Stimulated activated CD4-positive, alpha-beta T cell treated with anti-CD3 and anti-CD28 coated beads, Interleukin-2, amount 100 ng/mL, for 4 hours (primary cell): ENCODE measurements around the gene NFYC.
"Not testable (repeated sequence)": the region's sequence is repeated elsewhere in the genome, so short reads cannot be mapped to it uniquely, and the experiment has no call there.

Experiments used
- DNase-seq: peaks from one replicate; pipeline ENCODE4 v3.0.0-alpha.2; 2020; ENCODE audit warnings: low read depth

The NFYC gene

DNA sequence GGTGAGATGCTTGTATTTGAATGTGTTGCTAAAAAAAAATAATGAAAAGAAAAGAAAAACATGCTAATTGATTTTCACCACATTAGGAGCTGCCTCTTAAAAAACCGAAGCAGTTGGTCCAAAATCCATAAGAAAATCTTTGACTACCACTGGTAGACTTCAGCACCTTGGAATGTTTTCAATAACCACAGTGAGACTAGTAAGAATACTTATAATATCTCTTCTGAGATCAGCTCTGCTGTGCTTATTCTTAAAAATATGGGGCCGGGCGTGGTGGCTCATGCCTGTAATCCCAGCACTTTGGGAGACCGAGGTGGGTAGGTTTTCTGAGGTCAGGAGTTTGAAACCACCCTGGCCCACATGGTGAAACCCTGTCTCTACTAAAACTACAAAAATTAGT lies 15.1 kb downstream of the NFYC start:
- no peak for DNase-seq

DNA sequence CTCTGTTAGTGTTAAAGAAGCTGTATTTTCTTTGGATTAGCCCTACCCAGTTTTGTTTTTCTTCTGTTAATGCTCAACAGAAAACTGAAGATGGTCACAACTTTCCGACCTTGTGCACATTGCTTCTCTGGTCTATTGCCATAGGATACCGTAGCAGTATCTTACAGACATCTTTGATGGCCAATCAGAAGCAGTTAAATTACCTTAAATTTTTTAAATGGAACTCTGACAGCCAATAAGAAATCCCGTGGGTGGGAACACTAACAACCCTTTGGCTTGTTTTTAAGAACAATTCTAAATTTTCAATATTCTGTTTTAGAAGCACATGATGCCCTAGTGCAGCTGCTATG lies 17.2 kb downstream of the NFYC start:
- no peak for DNase-seq

DNA sequence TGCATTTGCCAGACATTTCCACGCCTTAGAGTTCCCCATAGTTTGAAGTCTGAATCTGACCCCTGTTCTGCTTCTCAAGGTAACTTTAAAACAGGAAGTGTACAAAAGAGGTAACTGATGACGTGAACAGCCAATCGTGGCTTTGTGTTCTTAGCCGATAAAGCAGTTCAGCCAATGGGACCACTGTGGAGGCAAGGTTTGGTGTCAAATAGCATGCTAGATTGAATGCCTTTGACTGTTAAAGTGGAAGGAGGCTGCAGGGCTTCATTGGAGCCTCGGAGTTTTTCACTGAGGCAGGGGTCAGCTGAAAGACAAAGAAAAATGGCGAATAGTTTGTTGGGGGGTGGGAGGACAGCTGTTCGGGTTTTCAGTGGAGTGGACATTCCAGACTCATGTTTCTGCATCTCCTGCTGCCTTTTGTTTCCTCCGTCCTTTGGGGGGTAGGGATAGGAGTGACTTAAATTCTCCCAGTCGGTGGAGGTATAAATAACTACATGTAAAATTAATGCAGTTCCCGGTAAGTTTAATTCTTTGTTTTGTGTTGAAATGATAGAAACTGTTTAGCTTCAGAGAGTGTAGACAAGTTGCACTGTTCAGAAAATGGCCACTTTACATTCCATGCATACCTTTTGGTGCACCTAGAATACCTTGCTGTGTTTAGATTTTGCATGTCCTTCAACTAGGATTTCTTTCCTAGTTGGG lies 17.7 kb downstream of the NFYC start:
- DNase-seq = peak; percentile 56

DNA sequence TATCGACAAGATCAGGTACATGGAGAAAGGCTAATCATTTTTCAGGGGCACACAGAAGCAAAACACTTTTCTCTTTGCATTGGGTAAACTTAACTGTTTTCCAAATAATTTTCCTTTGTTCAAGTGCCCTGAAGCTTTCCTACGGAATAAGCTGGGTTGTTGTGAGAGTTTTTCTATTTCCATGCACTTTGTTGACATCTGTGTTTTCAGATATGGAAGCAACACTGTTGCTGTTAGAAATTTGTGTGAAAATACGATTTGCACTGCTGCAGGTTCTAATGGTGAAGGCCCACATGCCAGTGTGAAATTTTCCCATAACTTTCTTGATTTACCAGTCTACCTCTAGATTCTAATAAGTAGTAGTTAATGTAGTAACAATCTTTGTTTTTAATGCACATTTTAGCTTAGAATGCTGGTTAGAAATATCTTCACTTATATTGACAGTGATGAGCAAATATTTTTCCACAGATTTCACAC lies 18.3 kb downstream of the NFYC start:
- DNase-seq = no peak

DNA sequence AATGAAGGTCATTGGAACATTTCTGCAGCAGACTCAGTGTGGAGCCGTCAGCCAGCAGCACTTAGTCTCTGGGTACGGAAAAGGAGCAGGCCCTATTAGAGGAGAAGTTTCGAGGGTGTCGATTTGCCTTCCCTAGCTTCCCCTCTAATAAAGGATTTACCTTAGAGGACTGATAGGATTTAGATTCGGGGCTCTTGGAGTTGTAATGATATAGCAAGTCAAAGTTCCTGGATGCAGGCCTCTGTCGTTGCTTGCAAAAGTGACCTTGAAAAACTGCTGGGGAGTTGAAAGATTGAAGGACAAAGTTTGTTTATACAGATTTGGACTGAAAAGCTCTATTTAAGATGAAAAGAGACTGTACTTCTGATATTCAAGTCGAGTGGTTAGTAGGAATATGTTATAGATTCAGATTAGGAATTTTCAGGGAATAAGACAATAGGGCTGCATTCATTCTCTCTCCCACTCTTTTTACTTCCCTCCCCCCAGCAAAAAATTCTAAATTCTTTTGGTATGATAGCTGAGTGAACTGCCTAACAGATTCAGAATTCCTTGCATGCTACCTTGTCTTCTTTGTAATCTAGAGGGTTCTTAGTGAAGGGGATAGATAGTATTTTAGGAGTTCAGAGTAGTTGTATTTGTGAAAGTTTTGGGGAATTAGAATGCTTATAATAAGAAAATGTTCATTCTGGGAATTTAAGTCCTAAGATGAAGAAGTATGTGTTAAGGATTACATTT lies 19.2 kb downstream of the NFYC start:
- DNase-seq = no peak

DNA sequence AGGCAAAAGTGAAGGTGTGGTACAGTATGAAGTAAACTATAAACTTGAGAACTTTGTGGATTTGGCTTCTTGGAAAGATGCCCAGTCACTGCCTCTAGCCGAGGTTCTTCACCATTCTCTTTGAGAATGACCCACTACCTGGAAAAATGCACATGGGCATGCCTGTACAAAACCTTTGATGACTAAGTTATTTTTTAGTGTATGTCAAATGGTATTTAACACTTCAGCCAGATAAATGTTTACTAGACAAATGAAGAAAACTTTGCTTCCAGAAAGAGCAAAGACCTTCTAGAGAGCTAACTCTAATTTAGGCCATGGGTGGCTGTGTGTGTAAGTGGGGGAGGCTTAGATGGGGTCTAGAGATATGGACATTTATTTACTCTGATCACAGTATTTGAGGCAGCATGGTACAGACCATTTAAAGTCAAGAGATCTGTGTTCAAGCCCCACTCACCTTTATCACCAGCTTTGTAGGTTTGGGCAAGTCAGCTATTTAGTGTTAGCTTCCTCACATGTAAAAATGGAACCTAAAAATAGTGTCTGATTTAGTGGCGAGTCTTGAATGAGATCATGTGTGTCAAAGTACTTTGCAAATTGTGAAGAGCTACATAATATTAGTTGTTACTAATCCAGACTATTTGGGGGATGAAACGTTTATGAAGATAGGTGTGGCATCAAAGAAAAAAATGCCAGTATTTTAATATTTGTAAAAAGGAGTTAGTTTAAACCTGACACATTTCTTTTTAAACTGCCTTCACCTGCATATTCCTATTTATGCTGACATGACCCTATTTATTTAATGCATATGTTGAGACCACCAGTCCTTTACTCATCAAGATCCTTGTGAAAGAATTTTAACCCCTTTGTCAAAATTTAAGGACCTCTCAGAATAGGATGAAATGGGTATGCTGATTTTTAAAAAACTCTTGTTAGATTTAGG lies 20.2 kb downstream of the NFYC start:
- DNase-seq = no peak

DNA sequence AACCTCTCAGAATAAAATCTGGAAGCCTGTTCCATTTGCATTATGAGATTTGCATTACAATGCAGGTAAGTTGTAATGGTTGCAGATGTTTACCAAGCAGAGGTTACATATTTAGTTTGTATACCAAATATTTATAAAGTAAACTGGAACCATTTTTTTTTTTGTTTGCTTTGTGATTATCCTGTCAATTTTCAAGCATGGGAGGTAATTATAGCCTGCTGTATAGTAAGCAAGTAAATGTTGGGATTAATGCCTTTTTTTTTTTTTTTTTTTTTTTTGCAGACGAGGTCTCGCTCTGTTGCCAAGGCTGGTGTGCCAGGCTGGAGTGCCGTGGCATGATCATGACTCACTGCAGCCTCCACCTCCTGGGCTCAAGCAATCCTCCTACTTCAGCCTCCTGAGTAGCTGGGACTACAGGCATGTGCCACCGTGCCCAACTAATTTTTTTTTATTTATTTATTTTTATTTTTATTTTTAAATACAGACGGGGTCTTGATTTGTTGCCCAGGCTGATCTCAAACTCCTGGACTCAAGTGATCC lies 21.0 kb downstream of the NFYC start:
- no peak for DNase-seq

DNA sequence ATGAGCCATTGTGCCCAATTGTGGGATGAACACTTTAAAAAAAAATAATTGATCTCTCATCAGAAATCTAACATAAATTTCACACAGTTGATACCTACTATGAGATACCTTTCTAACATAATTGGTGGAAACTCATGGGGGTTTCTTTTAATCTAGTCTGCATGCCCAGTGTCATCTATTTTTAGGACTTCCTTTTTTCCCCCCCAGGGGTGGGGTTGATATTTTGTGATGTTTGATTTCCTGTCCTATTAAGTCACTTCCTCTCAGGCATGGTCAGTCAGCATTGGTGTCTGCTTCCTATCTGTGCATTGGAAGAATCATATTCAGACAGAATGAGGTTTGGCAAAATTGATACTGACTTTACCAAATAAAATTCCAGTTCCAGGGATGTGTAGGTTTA lies 21.5 kb downstream of the NFYC start:
- no peak for DNase-seq

DNA sequence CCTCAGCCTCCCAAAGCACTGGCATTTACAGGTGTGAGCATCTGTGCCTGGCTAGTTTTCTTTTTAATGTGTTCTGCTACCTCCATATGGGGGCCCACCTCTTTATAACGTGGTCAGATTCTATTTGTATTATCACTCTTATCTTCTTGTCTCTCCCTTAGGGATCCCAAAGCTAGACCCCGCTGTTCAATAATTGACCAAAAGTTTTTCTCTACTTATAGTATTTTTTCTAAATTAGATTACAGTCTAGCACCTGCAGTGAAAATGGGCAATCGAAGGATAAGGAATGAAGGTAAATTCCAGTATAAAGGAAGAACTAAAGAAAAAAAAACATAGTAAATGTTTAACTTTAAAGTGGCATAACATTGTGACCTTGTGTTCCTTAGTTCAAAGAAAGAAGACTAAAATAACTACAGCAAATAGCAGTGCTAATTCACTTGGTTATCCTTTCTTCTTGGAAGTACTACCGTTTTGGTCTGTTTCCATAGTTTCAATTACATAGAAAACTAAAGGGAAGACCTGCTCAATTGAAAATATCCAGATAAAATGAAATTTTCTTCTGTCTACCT lies 24.1 kb downstream of the NFYC start:
- no peak for DNase-seq

DNA sequence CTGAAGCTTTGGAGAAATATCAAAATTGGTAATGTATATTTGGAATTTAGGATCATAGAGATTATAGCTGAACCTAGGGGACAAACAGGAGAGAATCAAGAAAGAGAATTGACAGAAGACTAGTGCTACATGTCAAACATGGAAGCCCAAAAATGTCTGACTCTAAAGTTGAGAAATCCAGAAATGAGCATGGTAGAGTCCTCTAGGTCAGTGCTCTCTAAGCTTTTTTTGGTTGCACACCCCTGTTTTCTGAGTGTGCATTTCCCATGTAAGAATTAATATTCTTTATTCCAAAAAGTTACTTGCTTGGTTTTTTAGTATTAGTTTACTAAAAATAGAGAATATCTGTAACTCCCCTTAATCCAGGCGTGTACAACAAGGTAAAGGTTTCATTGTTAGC lies 25.6 kb downstream of the NFYC start:
- no peak for DNase-seq

DNA sequence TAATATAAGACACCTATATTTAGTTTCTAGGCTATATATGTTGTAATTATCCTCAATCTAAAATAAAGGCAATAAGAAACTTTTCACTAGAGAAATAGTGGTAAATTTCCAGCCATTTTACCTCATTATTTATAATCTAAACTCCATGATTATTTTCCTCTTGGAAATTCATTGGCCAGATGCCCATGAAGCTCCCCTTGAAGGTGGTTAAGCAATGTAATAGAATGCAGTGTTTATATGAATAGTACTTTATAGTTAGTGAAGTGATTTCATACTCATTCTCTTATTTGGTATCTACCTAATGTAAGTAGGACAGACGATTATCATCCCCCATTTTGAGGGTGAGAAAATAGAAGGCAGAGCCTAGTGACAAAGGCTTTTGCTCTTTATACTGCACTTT lies 26.5 kb downstream of the NFYC start:
- no peak for DNase-seq

DNA sequence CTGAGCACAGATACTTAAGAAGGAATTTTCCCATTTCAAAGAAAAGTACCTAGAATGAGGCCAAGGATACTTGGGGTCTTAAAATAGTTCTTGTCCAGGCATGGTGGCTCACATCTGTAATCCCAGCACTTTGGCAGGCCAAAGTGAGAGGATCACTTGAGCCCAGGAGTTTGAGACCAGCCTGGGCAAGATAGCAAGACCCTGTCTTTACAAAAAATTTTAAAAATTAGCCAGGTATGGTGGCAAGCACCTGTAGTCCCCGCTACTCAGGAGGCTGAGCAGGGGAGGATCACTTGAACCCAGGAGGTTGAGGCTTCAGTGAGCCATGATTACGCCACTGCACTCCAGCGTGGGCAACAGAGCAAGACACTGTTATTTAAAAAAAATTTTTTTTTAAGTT lies 29.0 kb downstream of the NFYC start:
- DNase-seq = no peak

DNA sequence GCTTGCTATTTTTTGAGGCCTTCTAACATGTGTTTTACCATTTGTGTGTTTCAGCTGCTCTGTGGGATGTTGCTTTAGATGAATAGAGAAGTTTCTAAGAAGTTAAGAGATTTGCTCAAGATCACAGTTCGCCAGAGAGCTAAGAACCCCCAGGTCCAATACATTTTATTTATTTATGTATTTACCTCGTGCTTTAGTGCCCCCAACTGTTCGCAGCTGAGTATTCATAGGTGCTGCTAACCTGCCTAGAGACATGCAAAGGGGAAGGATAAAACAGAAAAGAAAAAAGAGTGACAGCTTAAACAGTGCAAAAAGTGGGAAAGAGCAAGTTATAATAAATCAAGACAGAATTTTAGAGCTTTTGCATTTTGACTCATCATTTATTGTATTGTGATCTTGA lies 31.1 kb downstream of the NFYC start:
- DNase-seq = no peak

DNA sequence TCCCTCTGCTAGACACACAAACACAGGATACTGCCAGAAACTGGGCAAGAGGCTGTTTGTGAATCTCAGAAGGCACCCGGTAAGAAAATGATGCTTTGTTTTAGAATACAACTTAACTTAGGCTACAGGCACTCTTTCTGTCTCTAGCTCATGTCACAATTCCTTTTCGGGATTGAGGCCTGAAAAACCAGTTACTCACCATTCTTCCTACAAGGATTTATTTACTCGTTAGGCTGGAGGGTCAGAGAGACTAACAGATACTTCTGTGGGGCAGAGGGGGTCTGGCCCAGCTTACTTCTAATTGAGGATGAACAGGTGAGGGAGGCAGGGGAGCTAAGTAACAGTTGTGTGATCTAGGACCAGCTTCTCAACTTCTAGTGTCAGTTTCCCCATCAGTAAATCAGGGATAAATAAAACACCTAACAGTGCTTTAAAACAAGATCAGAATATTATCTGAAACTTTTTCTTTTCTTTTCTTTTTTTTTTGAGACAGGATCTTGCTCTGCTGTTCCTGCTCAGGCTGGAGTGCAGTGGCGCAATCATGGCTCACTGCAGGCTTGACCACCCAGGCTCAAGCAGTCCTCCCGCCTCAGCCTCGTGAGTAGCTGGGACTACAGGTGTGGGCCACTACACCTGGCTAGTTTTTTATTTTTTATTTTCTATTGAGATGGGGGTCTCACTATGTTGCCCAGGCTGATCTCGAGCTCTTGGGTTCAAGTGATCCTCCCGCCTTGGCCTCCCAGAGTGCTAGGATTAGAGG lies 31.9 kb downstream of the NFYC start:
- no peak for DNase-seq

DNA sequence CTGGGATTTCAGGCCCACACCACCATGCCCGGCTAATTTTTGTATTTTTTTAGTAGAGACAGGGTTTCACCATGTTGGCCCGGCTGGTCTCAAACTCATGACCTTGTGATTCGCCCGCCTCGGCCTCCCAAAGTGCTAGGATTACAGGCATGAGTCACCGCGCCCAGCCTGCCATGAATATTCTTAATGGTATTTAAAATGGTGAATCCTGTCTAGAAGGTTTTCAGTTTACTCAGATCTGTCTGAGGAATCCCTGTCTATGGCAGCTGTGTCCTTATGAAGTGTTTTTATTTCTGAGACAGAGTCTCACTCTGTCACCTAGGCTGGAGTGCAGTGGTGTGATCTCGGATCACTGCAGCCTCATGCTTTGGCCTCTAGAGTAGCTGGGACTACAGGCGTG lies 36.2 kb downstream of the NFYC start:
- DNase-seq = not testable (repeated sequence)

DNA sequence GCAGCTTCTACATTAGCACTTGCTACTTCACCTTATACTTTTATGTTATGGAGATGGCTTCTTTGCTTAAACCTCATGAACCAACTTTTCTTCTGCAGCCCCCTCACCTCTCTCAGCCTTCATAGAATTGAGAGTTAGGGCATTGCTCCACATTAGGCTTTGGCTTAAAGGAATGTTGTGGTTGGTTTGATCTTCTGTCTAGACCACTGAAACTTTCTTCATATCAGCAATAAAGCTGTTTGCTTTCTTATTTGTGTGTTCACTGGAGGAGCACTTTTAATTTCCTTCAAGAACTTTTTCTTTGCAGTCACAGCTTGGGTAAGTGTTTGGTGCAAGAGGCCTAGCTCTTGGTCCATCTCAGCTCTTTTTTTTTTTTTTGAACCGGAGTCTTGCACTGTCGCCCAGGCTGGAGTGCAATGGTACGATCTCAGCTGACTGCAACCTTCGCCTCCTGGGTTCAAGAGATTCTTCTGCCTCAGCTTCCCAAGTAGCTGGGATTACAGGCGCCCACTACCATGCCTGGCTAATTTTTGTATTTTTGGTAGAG lies 37.9 kb downstream of the NFYC start:
- DNase-seq = not testable (repeated sequence)

DNA sequence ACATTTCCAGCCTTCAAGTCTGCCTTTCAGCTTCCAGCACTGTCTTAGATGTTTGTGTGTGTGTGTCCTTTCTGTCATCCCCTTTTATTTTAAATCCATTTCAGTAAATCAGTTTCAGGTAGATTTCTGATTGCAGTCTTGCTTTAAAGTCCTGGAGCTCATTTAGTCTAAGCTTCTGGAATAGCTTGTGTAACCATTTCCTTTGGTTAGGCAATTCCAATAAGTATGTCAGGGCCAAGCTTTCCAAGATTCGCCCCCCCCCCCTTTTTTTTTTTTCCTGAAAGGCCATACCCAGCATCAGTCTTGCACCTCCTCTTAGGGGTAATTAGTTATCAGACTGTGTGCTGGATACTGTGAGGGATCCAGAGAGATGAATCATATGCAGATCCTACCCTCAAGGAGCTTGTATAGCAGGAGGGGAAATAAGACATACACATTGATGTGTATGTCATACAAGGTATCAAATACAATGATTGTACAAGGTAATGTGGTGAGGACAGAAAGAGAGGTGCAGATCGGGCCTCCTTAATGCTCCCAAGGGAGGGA lies 41.3 kb downstream of the NFYC start:
- no peak for DNase-seq

DNA sequence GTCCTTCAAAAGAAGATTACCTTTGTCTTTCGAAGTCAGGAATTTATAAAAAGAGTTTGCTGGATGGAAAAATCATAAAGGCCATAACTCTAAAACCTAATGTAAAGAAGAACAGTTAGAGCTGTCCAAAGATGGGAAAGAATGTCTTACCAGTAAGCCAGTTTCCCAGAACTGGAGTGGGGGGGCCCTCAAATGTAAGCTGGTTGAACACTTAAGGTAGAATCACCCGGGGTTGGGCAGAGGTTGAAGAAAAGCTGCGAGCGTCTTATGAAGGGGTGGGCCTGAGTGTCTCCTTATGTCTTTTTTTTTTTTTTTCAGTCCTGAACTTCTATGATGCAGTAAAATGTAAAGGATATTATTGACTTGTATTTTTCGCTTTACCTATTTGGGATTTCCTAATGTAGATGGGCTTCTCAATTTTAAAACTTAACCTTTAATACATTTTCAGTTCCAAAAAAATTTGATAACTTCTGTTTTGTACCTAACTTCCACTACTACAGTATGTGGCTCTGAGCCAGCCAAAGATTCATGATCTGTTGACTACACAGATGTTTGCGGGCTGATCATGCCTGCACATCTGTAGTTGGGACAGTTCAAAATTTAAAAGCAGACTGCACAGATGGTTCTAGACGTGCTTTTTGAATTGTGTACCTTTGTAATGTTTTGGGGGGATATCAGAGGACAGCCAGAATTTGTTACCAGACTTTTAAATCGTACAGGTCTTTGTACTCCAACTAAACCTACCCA lies 43.6 kb downstream of the NFYC start:
- no peak for DNase-seq

DNA sequence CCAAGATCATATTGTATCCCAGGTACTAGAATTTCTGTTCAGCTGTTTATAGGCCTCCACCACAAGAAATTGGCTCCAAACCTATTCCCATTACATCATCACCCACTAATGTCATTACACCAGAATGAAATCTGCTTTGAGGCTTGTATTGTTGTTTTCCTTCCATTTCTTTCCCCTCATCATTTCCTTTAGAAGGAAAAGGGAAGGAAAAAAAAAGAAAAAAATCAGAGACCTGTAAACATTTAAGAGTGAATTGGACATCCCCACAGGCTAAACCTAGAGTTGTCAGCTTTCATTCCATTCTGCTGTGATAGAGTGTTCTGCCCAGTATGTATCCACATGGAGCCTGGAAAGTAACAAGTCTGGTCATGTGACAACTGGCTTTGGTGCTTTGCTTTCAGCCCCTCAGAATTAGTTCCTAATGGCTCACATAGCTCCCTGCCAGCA lies 44.6 kb downstream of the NFYC start:
- DNase-seq = no peak

DNA sequence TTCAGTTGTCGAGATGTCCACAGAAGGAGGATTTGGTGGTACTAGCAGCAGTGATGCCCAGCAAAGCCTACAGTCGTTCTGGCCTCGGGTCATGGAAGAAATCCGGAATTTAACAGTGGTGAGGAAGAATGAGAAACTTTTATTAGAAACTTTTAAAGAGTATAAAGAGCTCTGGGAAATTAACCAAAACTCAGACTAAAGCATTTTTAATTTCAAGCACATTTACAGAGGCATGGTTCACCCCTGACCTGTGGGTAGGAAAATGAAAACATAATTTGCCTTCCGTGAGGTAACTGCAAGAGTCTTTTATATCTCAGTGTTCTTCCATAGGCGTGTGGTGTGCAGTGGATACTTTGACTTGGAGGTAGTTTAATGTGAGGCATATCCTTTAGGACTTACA lies 47.3 kb downstream of the NFYC start:
- no peak for DNase-seq
